Measurements from ENCODE around the gene VAMP2. TPM values are rescaled to one million over a fixed set of nuclear protein-coding genes. Genes with fewer than 3 reads are reported as not detected.

VAMP2 gene
- total and polyA plus RNA-seq, 9 of the 15 experiments (the other 6 are each of a cell fraction or from before 2014, with no cell fraction given) = 2.3 to 31.8 (median 6.0) TPM

DNA sequence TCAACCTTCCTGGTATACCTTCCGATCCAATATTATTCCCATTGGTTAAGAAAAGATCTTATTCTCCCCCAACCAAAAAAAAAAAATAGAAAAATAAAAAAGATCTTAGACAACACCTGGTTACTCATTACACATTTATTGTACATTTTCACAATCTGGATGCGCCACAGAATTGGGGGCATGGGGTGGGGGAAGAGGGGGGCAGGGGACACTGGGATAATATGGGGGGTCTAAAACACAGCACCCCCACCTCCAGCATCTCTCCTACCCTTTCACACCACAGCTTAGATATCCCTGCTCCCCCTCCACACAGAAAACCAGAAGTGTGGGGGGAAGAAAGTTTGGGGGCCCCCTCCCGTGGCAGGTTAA lies 3.7 kb downstream of the VAMP2 start:
- H3K4me3 ChIP-seq = no peak overlapping the region
- POLR2A ChIA-PET = interaction anchor here (8.6 kb wide), 1 partner anchor 13 kb away, joined by 105 read pairs; no protein-coding TSS in a partner anchor
- no peak overlapping the region for H3K27ac ChIP-seq (ENCODE audit: extremely low read depth, low read depth, low read length)
- FAIRE-seq = no peak
- CTCF ChIA-PET (ENCODE audit: low intra/inter-chr PET ratio) = interaction anchor here (0.6 to 1.1 kb wide), 2 partner anchors 20 to 26 kb away, joined by 3 to 4 read pairs; no protein-coding TSS in a partner anchor
- H3K9me3 ChIP-seq (replicated peaks; ENCODE audit: control insufficient read depth, insufficient read depth, low read depth, low read length) = no peaks in the 10 kb centered on the region
- peaks cover 5% of the 10 kb centered on the region for H3K9me1 ChIP-seq (ENCODE audit: control insufficient read depth, insufficient read depth, low read length)
- no peak for ATAC-seq
- BruUV-seq (replicated peaks) = no TSS peak
- H3K79me2 ChIP-seq (ENCODE audit: control insufficient read depth, insufficient read depth, low read length) = peaks cover 45% of the 10 kb centered on the region
- WGBS (ENCODE audit: insufficient coverage, low coverage, missing lambda C conversion rate) = 0% methylated on average over 1 of the region's 3 CpGs
- TF ChIP-seq FOXA1 (IDR thresholded peaks at IDR 0.05; ENCODE audit: borderline replicate concordance) = no peak
- TF ChIP-seq, protein P1, sequence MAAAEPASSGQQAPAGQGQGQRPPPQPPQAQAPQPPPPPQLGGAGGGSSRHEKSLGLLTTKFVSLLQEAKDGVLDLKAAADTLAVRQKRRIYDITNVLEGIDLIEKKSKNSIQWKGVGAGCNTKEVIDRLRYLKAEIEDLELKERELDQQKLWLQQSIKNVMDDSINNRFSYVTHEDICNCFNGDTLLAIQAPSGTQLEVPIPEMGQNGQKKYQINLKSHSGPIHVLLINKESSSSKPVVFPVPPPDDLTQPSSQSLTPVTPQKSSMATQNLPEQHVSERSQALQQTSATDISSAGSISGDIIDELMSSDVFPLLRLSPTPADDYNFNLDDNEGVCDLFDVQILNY (CRISPR knock-in tag; IDR thresholded peaks at IDR 0.05) = no peak
- no peak for TF ChIP-seq POLR2B (IDR thresholded peaks at IDR 0.05; ENCODE audit: low read depth, partially characterized antibody)
- TF ChIP-seq CBX2 (IDR thresholded peaks at IDR 0.05; ENCODE audit: insufficient read depth, low read length, poor library complexity, severe bottlenecking) = no peak
- H3K4me2 ChIP-seq (ENCODE audit: insufficient read depth, low read length) = no peak overlapping the region
- H3K4me1 ChIP-seq (replicated peaks in 1 of 2; ENCODE audit: control insufficient read depth in 2 of 2, insufficient read depth in 2 of 2, low read length in 2 of 2) = peaks cover 43 to 66% of the 10 kb centered on the region in 2 experiments
- H3K27me3 ChIP-seq (ENCODE audit: control insufficient read depth in 2 of 2, insufficient read depth in 2 of 2, low read length in 2 of 2) = no peaks in the 10 kb centered on the region
- H3K36me3 ChIP-seq (ENCODE audit: control insufficient read depth, insufficient read depth, low read length) = peaks cover 29% of the 10 kb centered on the region; the same call in 2 of the 3 replicates
- in situ Hi-C loops (cut with MboI) (no loop called here), intact Hi-C loops (cut with micrococcal nuclease) (no loop called here)
- H3K9ac ChIP-seq (ENCODE audit: insufficient read depth in 1 of 2, low read depth in 2 of 2, low read length in 2 of 2) = no peak overlapping the region; a peak in 1 of 4 replicates
- H4K20me1 ChIP-seq (replicated peaks; ENCODE audit: control insufficient read depth, insufficient read depth, low read length) = 0 out of 2 replicates have a peak, but pooled peaks cover 12% of the 10 kb centered on the region
- H2AFZ ChIP-seq (ENCODE audit: low read depth, low read length) = no peak overlapping the region
- DNase-seq (ENCODE audit: extremely low read depth in 1 of 4, low spot score in 3 of 4) = no peak
